ENCODE results near the gene CAMK1D.
"Not testable (repeated sequence)": the region's sequence is repeated elsewhere in the genome, so short reads cannot be mapped to it uniquely, and the experiment has no call there.

Gene CAMK1D

GRCh38 chr10:12849319-12850181 is 500.2 kb downstream of the CAMK1D start:
- DNase-seq (ENCODE audit: low spot score) = no peak

- DNase-seq (ENCODE audit: low spot score) = no peak
These were observed 503.3 kb downstream of the CAMK1D start for GRCh38 chr10:12852687-12853086.

DNA sequence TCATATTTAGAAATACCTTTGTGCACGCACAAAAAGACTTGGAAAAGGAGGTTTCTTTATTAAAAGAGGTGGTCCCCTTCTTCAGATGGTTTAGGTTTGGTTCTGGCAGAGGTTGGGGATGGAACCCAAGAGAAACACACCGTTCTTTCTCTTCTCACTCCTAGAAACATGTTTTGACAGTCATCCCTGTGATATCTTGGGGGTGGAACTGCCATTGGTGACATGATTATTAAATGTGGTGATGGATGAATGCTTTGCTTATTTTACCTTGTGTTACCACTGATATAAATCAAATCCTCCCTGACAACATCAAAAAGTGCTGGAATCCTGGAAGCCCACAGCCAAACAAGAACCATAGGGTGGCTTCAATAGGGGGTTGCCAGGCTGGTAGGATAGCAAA is 505.6 kb downstream of the CAMK1D start:
- no peak for DNase-seq (ENCODE audit: low spot score)

- DNase-seq (ENCODE audit: low spot score) = no peak
These were observed 513.1 kb downstream of the CAMK1D start for GRCh38 chr10:12862459-12862858.

DNA sequence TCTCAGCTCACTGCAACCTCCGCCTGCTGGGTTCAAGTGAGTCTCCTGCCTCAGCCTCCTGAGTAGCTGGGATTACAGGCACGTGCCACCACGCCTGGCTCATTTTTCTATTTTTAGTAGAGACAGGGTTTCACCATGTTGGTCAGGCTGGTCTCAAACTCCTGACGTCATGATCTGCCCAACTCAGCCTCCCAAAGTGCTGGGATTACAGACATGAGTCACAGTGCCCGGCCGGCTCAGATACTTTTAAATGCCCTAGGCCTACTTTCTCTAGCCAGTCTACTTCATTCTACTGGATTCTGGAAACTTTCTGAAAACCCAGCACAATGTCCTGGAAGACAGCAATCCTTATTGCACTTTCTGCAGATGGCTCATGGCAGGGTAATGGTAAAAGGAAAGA is 516.2 kb downstream of the CAMK1D start:
- not testable (repeated sequence) for DNase-seq (ENCODE audit: low spot score)

DNA sequence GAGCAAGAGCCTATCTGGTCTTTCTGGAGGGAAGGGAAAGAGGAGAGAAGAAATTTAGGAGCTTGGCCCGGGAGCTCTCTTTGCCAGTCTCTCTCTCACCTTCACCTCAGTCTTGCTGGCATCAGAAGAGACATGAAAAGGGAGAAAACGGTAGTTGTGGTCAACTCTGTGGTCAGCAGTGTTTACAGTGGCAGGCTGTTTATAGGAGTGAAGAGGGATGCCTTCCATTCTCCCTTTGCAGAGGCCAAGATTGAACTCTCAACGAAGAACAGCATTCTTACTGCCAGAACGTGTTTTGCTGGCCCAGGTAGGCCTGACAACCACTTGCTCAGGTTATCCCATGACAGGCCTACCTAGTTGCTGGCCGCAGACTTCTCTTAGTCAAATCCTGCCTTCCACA is 518.9 kb downstream of the CAMK1D start:
- no peak for DNase-seq (ENCODE audit: low spot score)

- DNase-seq (ENCODE audit: low spot score) = no peak
These were observed 520.1 kb downstream of the CAMK1D start for GRCh38 chr10:12869427-12869826.

- DNase-seq (ENCODE audit: low spot score) = no peak
These were observed 523.2 kb downstream of the CAMK1D start for GRCh38 chr10:12872577-12872976.

DNA sequence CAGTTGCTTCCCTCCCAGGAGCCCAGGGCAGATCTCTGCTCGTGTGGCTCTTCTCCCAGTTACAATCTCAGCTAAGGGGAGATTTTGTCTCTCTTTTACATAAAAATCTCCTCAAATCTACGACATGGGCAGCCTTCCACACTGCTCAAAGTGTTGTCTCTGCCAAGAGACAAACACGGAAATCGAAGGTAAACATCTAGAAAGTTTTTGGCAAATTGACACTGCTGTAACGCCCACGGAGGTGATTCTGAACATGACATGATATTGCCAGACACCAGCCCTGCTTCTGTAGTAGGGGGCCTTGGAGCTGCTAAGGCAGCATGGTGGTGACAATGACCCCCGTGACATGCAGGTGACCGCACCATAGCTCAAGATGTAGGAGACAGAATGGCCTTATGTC is 523.8 kb downstream of the CAMK1D start:
- no peak for DNase-seq (ENCODE audit: low spot score)

DNA sequence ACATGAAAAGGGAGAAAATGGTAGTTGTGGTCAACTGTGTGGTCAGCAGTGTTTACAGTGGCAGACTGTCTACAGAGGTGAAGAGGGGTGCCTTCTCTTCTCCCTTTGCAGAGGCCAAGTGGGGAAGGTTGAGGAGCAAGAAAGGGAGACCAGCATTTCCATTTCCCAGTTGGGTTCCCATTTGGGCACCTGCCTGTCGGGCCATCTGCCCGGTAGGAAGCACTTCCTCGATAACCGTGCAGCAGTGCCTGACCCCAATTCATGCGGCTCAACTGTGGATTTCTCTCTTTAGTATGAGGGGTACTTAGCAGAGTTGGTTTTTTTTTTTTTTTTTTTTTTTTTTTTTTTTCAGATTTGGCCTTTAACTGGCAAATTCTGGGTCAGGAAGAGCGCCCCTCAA is 525.2 kb downstream of the CAMK1D start:
- no peak for DNase-seq (ENCODE audit: low spot score)

DNA sequence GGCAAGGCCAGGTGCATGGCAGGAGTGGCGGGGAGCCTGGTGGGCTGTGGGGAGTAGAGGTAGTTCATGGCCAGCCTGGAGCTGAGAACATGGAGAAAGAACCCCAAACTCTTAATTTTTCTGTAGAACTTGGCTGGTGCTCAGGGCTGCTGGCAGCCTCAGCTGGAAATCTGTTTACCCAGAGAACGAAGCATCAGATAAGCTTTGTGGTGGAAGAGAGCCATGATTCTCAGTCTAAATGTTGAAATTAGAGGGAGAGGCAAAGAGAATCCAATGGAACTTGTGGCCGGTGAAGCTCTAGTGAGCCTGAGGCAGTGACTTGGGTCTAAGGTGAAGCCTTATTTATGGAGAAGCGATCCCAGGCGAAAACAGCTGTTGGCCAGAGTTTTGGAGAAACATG is 525.8 kb downstream of the CAMK1D start:
- DNase-seq (ENCODE audit: low spot score) = no peak

- DNase-seq (ENCODE audit: low spot score) = no peak
These were observed 526.9 kb downstream of the CAMK1D start for GRCh38 chr10:12876266-12876665.

DNA sequence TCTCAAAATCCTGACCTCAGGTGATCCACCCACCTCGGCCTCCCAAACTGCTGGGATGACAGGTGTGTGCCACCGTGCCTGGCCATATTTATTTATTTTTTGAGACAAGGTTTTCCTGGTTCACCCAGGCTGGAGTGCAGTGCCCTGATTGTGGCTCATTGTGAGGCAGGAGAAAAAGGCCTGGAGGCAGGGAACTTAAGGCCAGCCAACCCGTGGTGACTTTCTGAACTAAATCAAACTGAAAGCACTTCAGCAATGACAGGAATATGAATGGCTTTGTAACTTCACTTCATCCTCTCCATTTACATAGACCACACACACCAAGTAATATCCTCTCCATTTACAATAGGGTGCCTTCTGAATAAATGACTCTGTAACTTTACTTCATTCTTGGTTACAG is 527.8 kb downstream of the CAMK1D start:
- DNase-seq (ENCODE audit: low spot score) = no peak

DNA sequence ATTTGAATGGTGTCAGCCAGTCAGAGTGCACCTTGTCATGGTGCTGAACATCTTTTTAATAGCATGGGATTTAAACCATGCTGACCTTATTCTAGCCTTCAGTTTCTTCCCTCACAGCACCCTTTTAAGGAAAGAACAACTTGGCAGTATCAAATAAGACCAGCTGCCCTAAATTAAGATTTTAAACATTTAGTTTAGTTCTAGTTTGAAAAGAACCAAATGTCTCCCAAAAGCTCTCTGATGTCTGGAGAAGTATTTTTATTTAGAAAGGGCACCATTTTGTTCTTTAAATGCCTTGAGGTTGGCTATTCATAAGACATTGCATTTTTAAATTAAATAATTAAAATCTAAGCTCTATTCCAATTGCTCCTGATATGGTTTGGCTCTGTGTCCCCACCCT is 531.1 kb downstream of the CAMK1D start:
- DNase-seq (ENCODE audit: low spot score) = no peak

DNA sequence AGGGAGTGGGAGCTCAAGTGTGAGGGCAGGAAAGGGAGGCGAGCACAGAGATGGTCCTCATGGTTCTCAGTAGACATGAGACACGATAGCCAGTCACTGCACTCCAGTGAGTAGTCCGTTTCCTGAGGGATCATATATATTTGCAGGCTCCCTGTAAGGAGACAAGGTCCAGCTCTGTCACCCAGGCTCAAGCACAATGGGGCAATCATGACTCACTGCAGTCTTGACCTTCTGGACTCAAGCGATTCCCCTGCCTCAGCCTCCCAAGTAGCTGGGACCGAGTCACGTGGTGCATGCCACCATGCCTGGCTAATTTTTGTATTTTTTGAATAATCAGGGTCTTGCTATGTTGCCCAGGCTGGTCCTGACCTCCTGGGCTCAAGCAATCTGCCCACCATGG is 535.5 kb downstream of the CAMK1D start:
- DNase-seq (ENCODE audit: low spot score) = no peak
